Neural crest cell (in vitro differentiated cells): Measurements from ENCODE around the gene ACVR1B. TPM values are rescaled to one million over a fixed set of nuclear protein-coding genes. Genes with fewer than 3 reads are reported as not detected.
A peak's percentile ranks its signal among the peaks of the same experiment; 100 is the strongest.

ENCODE experiments used
- DNase-seq: peaks from one replicate; pipeline ENCODE4 v3.0.0; 2021; ENCODE audit warnings: low read depth, mixed read lengths, low spot score
- H3K27ac Mint-ChIP-seq: one replicate; pipeline ENCODE4 v1.8.0; 2021; ENCODE audit warnings: mild to moderate bottlenecking, mixed read lengths; ENCODE audit not compliant: unreplicated experiment
- H3K27me3 Mint-ChIP-seq: 2 replicates; pipeline ENCODE4 v1.8.0; 2021; ENCODE audit warnings: low read depth, mild to moderate bottlenecking, mixed read lengths
- H3K36me3 Mint-ChIP-seq: 2 replicates; pipeline ENCODE4 v1.8.0; 2021; ENCODE audit warnings: low read depth, mild to moderate bottlenecking, mixed read lengths
- H3K4me1 Mint-ChIP-seq: 2 replicates; pipeline ENCODE4 v1.8.0; 2021; ENCODE audit warnings: mixed read lengths
- H3K4me3 Mint-ChIP-seq: one replicate; pipeline ENCODE4 v1.8.0; 2021; ENCODE audit warnings: mild to moderate bottlenecking, mixed read lengths
- H3K9me3 Mint-ChIP-seq: 2 replicates; pipeline ENCODE4 v1.8.0; 2021; ENCODE audit warnings: mixed read lengths
- CTCF ChIP-seq: fragments of 200-600 bp; sonication (generic); conservative IDR thresholded peaks from 2 replicates; pipeline ENCODE4 v1.5.0; 2021; ENCODE audit warnings: antibody characterized with exemption, mild to moderate bottlenecking
- long read RNA-seq: library from polyadenylated mRNA; unstranded; transcript quantifications from one replicate; pipeline ENCODE4 v2.0.0, GENCODE V29; 2020
- total RNA-seq: library from RNA; stranded (reverse); gene quantifications from 2 replicates; pipeline ENCODE4 v1.2.1, GENCODE V29; 2021

Gene ACVR1B
- 30.5 and 34.3 TPM in 2 replicates for total RNA-seq
- long read RNA-seq, partial matches to known transcripts: 0 of 4 reads
- long read RNA-seq, other reads (novel, unspliced or antisense): 4 of 4 reads

- H3K27ac Mint-ChIP-seq: peak within 1 kb of the TSS; percentile 91
- peaks cover 2% of the 10 kb centered on the region for H3K9me3 Mint-ChIP-seq
- H3K4me1 Mint-ChIP-seq: peaks cover 34% of the 10 kb centered on the region
- H3K4me3 Mint-ChIP-seq: peak within 1 kb of the TSS; percentile 97
- no peak for TF ChIP-seq CTCF
- peak; percentile 81 for DNase-seq
- H3K36me3 Mint-ChIP-seq: peaks cover 3% of the 10 kb centered on the region
- H3K27me3 Mint-ChIP-seq: peaks cover 27% of the 10 kb centered on the region
These were observed at the start of gene ACVR1B for GRCh38 chr12:51951199-51951842. TSS of gene ACVR1B (plus strand) at chr12:51951699. CDS start at chr12:51951744, 45 bp downstream.

GRCh38 chr12:51901881-51902280 is 49.6 kb upstream of the ACVR1B start:
- H3K4me1 Mint-ChIP-seq: peaks cover 10% of the 10 kb centered on the region
- H3K9me3 Mint-ChIP-seq: no peaks in the 10 kb centered on the region
- no peak for TF ChIP-seq CTCF
- H3K4me3 Mint-ChIP-seq: no peak overlapping the region
- no peak overlapping the region for H3K27ac Mint-ChIP-seq
- no peaks in the 10 kb centered on the region for H3K27me3 Mint-ChIP-seq
- H3K36me3 Mint-ChIP-seq: no peaks in the 10 kb centered on the region
- no peak for DNase-seq

GRCh38 chr12:51904951-51905470 is 46.5 kb upstream of the ACVR1B start:
- DNase-seq: no peak
- no peak for TF ChIP-seq CTCF
- H3K27ac Mint-ChIP-seq: no peak overlapping the region
- H3K4me1 Mint-ChIP-seq: peaks cover 13% of the 10 kb centered on the region
- H3K36me3 Mint-ChIP-seq: no peaks in the 10 kb centered on the region
- no peaks in the 10 kb centered on the region for H3K27me3 Mint-ChIP-seq
- no peaks in the 10 kb centered on the region for H3K9me3 Mint-ChIP-seq
- no peak overlapping the region for H3K4me3 Mint-ChIP-seq

- Mint-ChIP-seq H3K27ac (no peak overlapping the region), H3K27me3 (no peaks in the 10 kb centered on the region)
These were observed 45.7 kb upstream of the ACVR1B start for GRCh38 chr12:51905471-51906429.

More at GRCh38 chr12:51905471-51906429, 45.7 kb upstream of the ACVR1B start:
- no peaks in the 10 kb centered on the region for H3K9me3 Mint-ChIP-seq
- peaks cover 20% of the 10 kb centered on the region for H3K4me1 Mint-ChIP-seq
- no peak for DNase-seq
- no peaks in the 10 kb centered on the region for H3K36me3 Mint-ChIP-seq
- TF ChIP-seq CTCF: no peak
- H3K4me3 Mint-ChIP-seq: no peak overlapping the region
